GM21786 (cell line): ENCODE results near the gene BMPR1B.

Experiments
- ATAC-seq: cut with Tn5 transposase; IDR thresholded peaks from one replicate; pipeline ENCODE4 v1.9.1; 2021; ENCODE audit not compliant: unreplicated experiment

BMPR1B gene

DNA sequence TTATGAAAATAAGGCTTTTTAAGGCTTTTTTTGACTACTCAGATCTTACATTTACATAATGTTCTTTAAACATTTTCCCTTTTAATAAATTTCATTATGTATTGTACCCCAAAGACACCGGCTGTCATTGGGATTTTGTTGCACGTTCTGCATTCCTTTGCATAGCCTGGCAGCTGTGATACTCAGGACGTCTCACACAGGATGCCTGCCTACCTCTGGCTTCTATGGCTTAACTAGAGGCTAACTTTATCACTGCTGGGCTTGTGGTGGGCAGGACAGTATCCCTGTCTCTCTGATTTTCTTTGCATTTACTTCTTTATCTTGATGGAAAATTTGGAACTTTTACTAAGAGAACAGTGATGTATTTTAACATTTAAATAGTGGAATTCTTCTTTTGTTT lies 147.8 kb downstream of the BMPR1B start:
- no peak for ATAC-seq

GRCh38 chr4:94909645-94910044 lies 151.9 kb downstream of the BMPR1B start:
- no peak for ATAC-seq

DNA sequence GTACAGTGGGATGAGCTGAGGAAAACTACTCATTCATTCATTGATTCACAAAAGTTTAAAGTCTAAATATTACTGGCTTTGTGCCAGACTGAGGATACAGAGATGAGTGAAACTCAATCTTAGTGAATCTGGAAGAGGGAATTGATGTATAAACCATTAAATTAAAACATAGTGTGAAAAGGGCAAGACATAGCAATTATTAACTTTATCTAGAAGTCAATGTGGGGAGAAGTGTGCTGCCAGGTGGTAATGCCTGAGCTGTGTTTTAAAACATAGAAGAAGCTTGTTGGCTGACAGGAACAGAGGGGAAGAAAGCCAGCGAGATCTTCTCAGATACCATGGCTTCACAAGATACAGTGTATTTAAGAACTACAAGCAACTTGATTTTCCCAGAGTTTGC lies 153.4 kb downstream of the BMPR1B start:
- no peak for ATAC-seq

GRCh38 chr4:94912606-94913005 lies 154.9 kb downstream of the BMPR1B start:
- ATAC-seq: no peak

DNA sequence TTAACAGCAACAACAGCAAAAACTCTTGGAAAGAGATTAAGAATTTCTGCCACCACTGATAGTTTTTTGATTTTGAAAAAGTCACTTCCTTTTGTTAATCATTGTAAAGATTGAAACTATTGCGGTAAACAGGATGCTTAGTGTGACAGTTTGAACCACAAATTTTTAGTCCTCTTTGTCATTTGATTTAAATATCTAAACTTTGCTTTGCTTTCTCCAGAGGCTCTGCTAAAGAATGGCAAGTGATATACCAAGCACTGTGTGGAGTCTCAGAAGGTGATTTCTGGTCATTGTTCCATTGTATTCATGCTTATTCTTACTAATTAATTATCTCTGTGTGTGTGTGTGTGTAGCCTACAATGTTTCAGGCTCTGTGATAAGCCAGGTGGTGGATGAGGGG lies 155.6 kb downstream of the BMPR1B start:
- peak; percentile 79 for ATAC-seq

- no peak for ATAC-seq
Measured at GRCh38 chr4:94917146-94917545, 159.4 kb downstream of the BMPR1B start.

DNA sequence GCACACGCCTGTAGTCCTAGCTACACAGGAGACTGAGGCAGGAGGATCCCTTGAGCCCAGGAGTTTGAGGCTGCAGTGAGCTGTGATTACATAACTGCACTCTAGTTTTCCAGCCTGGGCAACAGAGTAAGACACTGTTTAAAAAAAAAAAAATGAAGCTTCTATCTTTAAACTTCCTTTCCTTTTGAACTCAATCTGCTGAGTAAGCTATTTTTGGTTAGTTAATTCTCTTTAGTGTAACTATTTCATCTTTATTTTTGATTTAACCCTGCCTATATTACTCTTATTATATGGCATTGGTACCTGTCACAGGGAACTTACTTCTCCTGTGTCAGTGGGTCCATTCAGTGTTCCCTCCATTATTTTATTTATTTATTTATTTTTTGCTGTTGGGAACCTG lies 160.8 kb downstream of the BMPR1B start:
- ATAC-seq: no peak

DNA sequence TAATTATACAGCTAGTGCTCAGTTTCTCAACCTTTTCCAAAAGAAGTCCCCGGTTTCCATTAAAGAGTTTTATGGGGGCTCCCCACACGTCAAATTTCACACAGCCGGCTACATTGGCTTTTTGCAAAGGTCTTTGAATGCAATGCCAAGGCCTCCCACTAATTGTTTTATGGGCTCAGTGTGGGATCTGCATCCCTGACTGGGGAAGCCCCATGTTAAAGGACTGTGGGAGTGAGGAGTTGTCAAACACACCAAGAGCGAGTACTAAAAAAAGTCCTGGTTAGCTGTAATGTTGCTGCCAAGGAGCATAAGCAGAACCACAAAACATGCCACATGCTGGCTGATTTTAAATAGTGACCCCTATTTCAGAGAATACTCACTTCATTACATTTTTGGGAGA lies 162.6 kb downstream of the BMPR1B start:
- no peak for ATAC-seq

DNA sequence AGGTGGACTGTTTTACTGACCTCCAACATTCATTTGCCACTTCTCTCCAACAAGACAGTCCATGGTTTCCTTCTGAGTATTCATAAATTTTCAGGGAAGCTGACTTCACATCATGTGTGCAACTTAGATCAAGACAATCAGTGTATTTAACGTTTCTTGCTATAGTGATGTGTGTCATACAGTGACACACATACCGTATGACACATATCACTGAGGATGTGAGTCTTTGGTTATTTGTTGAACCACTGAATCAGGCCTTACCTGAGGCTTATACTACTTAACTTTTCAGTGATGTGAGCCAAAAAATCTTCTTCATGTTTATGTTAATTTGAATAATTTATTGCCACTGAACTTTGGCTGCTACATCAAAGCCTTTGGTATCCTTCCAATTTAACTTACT lies 166.8 kb downstream of the BMPR1B start:
- ATAC-seq: no peak

- ATAC-seq: no peak
Measured at GRCh38 chr4:94925764-94926347, 168.1 kb downstream of the BMPR1B start.

DNA sequence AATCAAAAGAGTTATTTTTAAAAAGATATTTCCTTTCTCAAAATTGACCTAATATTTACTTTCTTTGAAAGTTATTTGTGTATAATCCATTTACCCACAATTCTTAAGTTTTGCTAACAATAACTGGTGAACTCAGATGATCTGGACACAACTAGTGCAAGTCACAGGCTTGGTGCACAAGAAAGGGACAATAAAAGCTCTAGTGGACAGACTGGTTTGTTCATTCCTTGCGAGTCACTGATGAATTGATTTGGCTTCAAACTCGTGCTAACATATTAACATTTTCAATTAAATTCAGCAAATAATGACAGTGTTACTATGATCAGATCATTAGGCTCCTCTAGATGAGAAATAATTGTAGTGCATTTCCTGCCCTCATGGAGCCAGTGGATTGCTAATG lies 169.2 kb downstream of the BMPR1B start:
- no peak for ATAC-seq

DNA sequence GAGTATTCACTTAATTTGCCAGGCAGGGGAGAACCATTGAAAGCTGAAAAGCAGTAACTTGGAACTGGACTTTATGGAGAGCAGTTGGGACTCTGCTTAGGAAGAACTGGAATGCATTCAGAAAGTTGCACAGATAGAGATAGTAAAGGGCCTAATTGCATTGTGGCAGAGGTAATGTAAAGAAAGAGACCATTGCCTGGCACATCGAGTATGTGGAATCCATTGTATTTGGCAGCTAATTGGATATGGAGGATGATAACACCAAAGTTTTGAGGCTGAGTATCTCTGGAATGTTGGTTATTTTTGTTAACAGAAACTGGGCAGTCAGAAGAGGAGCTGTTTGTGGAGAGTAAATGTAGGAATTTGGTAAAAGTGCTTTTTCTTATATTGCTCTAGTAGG lies 169.9 kb downstream of the BMPR1B start:
- no peak for ATAC-seq

DNA sequence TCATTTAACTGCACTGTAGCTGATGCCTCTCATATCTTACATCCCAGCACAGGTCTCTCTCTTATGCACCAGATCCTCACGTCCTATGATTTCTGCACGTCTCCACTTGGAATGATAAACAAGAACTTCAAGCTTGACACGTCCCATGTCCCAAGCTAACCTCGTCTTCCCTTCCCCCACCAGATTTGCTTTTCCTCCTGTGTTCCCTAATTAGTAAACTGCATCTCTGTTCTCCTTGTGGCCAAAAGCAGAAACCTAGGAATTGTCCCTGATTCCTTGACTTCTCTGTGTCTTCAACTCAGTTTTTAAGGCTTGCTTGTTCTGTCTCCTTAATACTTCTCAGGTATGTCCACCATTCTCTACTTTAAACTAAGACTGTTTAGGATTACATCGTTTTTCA lies 171.9 kb downstream of the BMPR1B start:
- ATAC-seq: no peak

GRCh38 chr4:94931626-94932025 lies 173.9 kb downstream of the BMPR1B start:
- ATAC-seq: no peak

DNA sequence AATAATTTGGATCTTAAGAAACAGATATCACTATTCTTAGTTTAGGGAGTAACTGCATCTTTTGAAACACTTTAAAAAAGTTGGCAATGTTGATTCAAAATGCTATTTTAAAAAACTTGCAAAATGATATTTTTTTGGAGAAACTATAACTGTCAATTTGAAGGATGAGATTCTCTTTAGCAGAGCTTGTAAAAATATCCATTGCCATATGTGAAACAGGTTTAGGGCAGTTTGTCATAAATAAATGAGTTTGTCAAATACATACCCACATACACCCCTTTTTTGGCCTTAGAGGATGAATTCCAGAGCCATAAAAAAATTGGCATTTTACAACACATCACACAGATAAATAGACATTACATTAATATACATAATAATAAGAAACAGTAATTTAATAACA lies 174.6 kb downstream of the BMPR1B start:
- ATAC-seq: no peak

DNA sequence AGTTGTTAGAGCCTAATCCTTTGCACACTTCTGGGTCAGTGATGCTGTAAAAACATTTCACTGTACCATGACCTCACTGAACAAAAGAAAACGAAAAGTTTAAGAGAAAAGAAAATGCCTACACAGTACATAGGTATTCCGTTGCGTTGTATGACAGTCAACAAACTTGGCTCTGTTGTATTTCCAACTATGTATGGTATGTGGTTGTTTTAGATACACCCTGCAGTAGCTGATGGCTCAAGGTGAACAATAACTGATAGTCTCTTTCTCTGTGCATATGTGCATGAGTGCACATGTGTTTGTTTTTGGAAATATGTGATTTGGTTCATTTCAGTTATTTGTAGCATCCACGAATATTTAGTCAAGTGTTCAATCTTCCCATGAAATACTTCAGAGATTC lies 176.0 kb downstream of the BMPR1B start:
- no peak for ATAC-seq

- no peak for ATAC-seq
Measured at GRCh38 chr4:94934201-94934600, 176.4 kb downstream of the BMPR1B start.

GRCh38 chr4:94934864-94935263 lies 177.1 kb downstream of the BMPR1B start:
- no peak for ATAC-seq

DNA sequence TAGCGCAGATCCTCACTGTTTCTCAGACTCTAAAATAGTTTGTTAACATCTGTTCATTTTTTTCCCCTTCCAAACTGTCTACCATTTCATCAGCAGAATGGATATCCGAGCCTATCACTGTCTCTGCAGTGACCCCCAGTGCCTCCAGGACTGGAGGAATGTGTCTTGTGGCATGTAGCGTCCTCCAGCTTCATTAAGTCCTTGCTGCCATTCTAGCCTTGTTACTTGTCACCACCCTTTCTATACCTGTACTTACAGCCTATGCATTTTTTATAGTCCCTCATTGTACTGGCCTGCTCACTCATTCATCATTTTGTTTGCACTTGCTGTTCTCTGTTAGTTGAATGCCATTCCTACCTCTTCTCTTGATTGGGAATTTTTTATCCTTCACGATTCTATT lies 179.1 kb downstream of the BMPR1B start:
- no peak for ATAC-seq

DNA sequence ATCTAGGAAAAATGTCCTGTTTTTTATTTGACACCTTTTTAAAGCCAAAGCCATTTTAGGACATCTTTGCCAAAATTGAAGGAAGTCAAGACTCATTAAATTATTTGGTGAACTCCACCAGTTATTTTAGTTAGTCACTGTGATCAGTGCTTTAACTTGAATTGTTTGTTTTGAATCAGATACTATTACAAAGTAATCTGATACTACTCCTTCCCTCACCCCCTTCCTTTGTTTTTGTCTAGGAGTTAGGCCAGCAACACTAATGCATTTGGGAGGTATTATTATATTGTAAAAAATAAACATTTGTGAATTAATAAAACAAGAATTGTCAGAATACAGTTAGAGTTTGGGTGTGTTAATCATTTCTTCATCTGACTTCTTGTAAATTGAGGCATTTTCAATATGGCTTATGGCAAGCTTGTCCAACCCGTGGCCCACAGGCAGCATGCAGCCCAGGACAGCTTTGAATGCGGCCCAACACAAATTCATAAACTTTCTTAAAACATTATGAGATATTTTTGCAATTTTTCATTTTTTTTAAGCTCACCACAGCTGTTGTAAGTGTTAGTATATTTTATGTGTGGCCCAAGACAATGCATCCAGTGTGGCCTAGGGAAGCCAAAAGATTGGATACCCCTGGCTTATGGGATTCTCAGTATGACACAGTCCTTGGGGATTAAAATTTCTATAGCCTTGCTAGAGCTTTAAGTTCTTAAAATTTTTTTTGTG lies 182.2 kb downstream of the BMPR1B start:
- ATAC-seq: no peak

- ATAC-seq: no peak
Measured at GRCh38 chr4:94940520-94940908, 182.8 kb downstream of the BMPR1B start.

DNA sequence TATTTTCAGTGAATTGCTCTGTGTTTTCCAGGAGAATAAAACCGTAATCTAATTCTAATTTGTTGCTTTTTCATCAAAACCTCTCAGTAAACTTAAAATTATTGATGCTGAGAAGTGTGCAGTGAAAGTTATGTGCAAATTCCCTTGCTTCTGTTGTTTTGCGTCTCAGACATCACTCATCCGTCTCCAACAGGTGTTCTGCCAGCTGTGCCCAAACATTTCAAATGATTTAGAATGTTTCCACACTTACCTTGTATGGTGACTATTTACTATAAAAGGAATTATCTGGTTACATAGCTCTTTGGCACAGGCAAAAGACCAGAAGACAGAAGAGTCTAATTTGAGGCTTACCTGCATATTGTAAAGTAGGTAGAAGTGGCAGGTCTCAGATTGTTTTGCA lies 184.0 kb downstream of the BMPR1B start:
- no peak for ATAC-seq

GRCh38 chr4:94944726-94945125 lies 187.0 kb downstream of the BMPR1B start:
- no peak for ATAC-seq
